Activated T-cell treated with anti-CD3 and anti-CD28 coated beads, Interleukin-2, amount 50 U/mL, for 24 hours (primary cell): ENCODE data around the gene UNC13B.

Source experiments
- DNase-seq: peaks from one replicate; pipeline ENCODE4 v3.0.0-alpha.2; 2020
- H3K27ac Mint-ChIP-seq: 2 replicates; pipeline ENCODE4 v1.8.0; 2020; ENCODE audit warnings: mild to moderate bottlenecking, mixed read lengths
- H3K27me3 Mint-ChIP-seq: 2 replicates; pipeline ENCODE4 v1.8.0; 2020; ENCODE audit warnings: mixed read lengths
- H3K36me3 Mint-ChIP-seq: 2 replicates; pipeline ENCODE4 v1.8.0; 2020; ENCODE audit warnings: low read depth, mixed read lengths
- H3K4me1 Mint-ChIP-seq: 2 replicates; pipeline ENCODE4 v1.8.0; 2020; ENCODE audit warnings: low read depth, mixed read lengths
- H3K4me3 Mint-ChIP-seq: 2 replicates; pipeline ENCODE4 v1.8.0; 2020; ENCODE audit warnings: mild to moderate bottlenecking, moderate library complexity, mixed read lengths
- H3K9me3 Mint-ChIP-seq: 2 replicates; pipeline ENCODE4 v1.8.0; 2020; ENCODE audit warnings: mixed read lengths

The UNC13B gene

GRCh38 chr9:35294066-35294465 is 132.3 kb downstream of the UNC13B start:
- no peaks in the 10 kb centered on the region for H3K4me1 Mint-ChIP-seq
- no peak overlapping the region for H3K27ac Mint-ChIP-seq
- H3K27me3 Mint-ChIP-seq: peaks cover 14% of the 10 kb centered on the region
- no peaks in the 10 kb centered on the region for H3K9me3 Mint-ChIP-seq
- H3K36me3 Mint-ChIP-seq: no peaks in the 10 kb centered on the region
- H3K4me3 Mint-ChIP-seq: no peak overlapping the region
- no peak for DNase-seq

GRCh38 chr9:35294556-35294955 is 132.7 kb downstream of the UNC13B start:
- Mint-ChIP-seq H3K4me1 (no peaks in the 10 kb centered on the region), H3K9me3 (no peaks in the 10 kb centered on the region)
- no peak for DNase-seq

GRCh38 chr9:35295369-35296036 is 133.7 kb downstream of the UNC13B start:
- no peaks in the 10 kb centered on the region for H3K9me3 Mint-ChIP-seq
- H3K36me3 Mint-ChIP-seq: no peaks in the 10 kb centered on the region
- H3K27ac Mint-ChIP-seq: no peak overlapping the region
- DNase-seq: no peak
- H3K27me3 Mint-ChIP-seq: peaks cover 17% of the 10 kb centered on the region
- no peaks in the 10 kb centered on the region for H3K4me1 Mint-ChIP-seq
- H3K4me3 Mint-ChIP-seq: no peak overlapping the region

More at GRCh38 chr9:35294556-35294955, 132.7 kb downstream of the UNC13B start:
- H3K27ac Mint-ChIP-seq: no peak overlapping the region
- peaks cover 14% of the 10 kb centered on the region for H3K27me3 Mint-ChIP-seq
- H3K4me3 Mint-ChIP-seq: no peak overlapping the region
- no peaks in the 10 kb centered on the region for H3K36me3 Mint-ChIP-seq

- Mint-ChIP-seq H3K9me3 (no peaks in the 10 kb centered on the region), H3K4me3 (no peak overlapping the region), H3K27me3 (peaks cover 80% of the 10 kb centered on the region), H3K27ac (no peak overlapping the region), H3K4me1 (no peaks in the 10 kb centered on the region), H3K36me3 (no peaks in the 10 kb centered on the region)
- DNase-seq: no peak
These were observed 141.8 kb downstream of the UNC13B start for GRCh38 chr9:35303567-35303966.

GRCh38 chr9:35306283-35306682 is 144.5 kb downstream of the UNC13B start:
- Mint-ChIP-seq H3K27me3 (peaks cover 68% of the 10 kb centered on the region), H3K9me3 (no peaks in the 10 kb centered on the region), H3K4me3 (no peak overlapping the region), H3K4me1 (no peaks in the 10 kb centered on the region), H3K27ac (no peak overlapping the region), H3K36me3 (no peaks in the 10 kb centered on the region)
- no peak for DNase-seq

GRCh38 chr9:35308316-35308715 is 146.5 kb downstream of the UNC13B start:
- DNase-seq: no peak
- H3K36me3 Mint-ChIP-seq: no peaks in the 10 kb centered on the region
- H3K4me3 Mint-ChIP-seq: no peak overlapping the region
- H3K9me3 Mint-ChIP-seq: no peaks in the 10 kb centered on the region
- no peak overlapping the region for H3K27ac Mint-ChIP-seq
- H3K27me3 Mint-ChIP-seq: peaks cover 52% of the 10 kb centered on the region
- H3K4me1 Mint-ChIP-seq: no peaks in the 10 kb centered on the region

- no peaks in the 10 kb centered on the region for H3K36me3 Mint-ChIP-seq
- DNase-seq: no peak
- H3K27me3 Mint-ChIP-seq: peaks cover 15% of the 10 kb centered on the region
- H3K4me1 Mint-ChIP-seq: no peaks in the 10 kb centered on the region
- H3K9me3 Mint-ChIP-seq: no peaks in the 10 kb centered on the region
- no peak overlapping the region for H3K27ac Mint-ChIP-seq
- no peak overlapping the region for H3K4me3 Mint-ChIP-seq
These were observed 150.3 kb downstream of the UNC13B start for GRCh38 chr9:35311891-35312639.

- H3K4me3 Mint-ChIP-seq: no peak overlapping the region
- peaks cover under 1% of the 10 kb centered on the region for H3K9me3 Mint-ChIP-seq
- no peak for DNase-seq
- H3K4me1 Mint-ChIP-seq: no peaks in the 10 kb centered on the region
- no peaks in the 10 kb centered on the region for H3K36me3 Mint-ChIP-seq
- no peak overlapping the region for H3K27ac Mint-ChIP-seq
- H3K27me3 Mint-ChIP-seq: peaks cover 4% of the 10 kb centered on the region
These were observed 151.7 kb downstream of the UNC13B start for GRCh38 chr9:35313460-35313859.

- Mint-ChIP-seq H3K36me3 (no peaks in the 10 kb centered on the region), H3K4me1 (no peaks in the 10 kb centered on the region), H3K27me3 (peaks cover 4% of the 10 kb centered on the region), H3K9me3 (peaks cover 2% of the 10 kb centered on the region), H3K4me3 (no peak overlapping the region), H3K27ac (no peak overlapping the region)
- no peak for DNase-seq
These were observed 152.1 kb downstream of the UNC13B start for GRCh38 chr9:35313916-35314315.

GRCh38 chr9:35318741-35319140 is 156.9 kb downstream of the UNC13B start:
- no peak overlapping the region for H3K4me3 Mint-ChIP-seq
- H3K4me1 Mint-ChIP-seq: peaks cover 4% of the 10 kb centered on the region
- peaks cover 2% of the 10 kb centered on the region for H3K9me3 Mint-ChIP-seq
- no peak overlapping the region for H3K27ac Mint-ChIP-seq
- H3K27me3 Mint-ChIP-seq: peaks cover 4% of the 10 kb centered on the region
- no peaks in the 10 kb centered on the region for H3K36me3 Mint-ChIP-seq
- no peak for DNase-seq

- no peak for DNase-seq
- Mint-ChIP-seq H3K36me3 (no peaks in the 10 kb centered on the region), H3K4me3 (no peak overlapping the region), H3K27ac (no peak overlapping the region), H3K4me1 (peaks cover 4% of the 10 kb centered on the region), H3K9me3 (peaks cover 2% of the 10 kb centered on the region), H3K27me3 (peaks cover 9% of the 10 kb centered on the region)
These were observed 160.5 kb downstream of the UNC13B start for GRCh38 chr9:35322075-35322885.

- Mint-ChIP-seq H3K9me3 (no peaks in the 10 kb centered on the region), H3K36me3 (no peaks in the 10 kb centered on the region), H3K4me1 (peaks cover 4% of the 10 kb centered on the region), H3K27me3 (peaks cover 15% of the 10 kb centered on the region), H3K27ac (no peak overlapping the region), H3K4me3 (no peak overlapping the region)
- no peak for DNase-seq
These were observed 163.2 kb downstream of the UNC13B start for GRCh38 chr9:35324966-35325365.

GRCh38 chr9:35333551-35333950 is 171.7 kb downstream of the UNC13B start:
- Mint-ChIP-seq H3K27ac (no peak overlapping the region), H3K4me3 (no peak overlapping the region), H3K4me1 (no peaks in the 10 kb centered on the region), H3K36me3 (no peaks in the 10 kb centered on the region), H3K27me3 (peaks cover 3% of the 10 kb centered on the region), H3K9me3 (no peaks in the 10 kb centered on the region)
- no peak for DNase-seq

- no peaks in the 10 kb centered on the region for H3K36me3 Mint-ChIP-seq
- no peak overlapping the region for H3K27ac Mint-ChIP-seq
- no peak overlapping the region for H3K4me3 Mint-ChIP-seq
- no peaks in the 10 kb centered on the region for H3K9me3 Mint-ChIP-seq
- no peaks in the 10 kb centered on the region for H3K27me3 Mint-ChIP-seq
- no peak for DNase-seq
- H3K4me1 Mint-ChIP-seq: no peaks in the 10 kb centered on the region
These were observed 173.4 kb downstream of the UNC13B start for GRCh38 chr9:35335164-35335563.

GRCh38 chr9:35338086-35338485 is 176.3 kb downstream of the UNC13B start:
- no peak overlapping the region for H3K4me3 Mint-ChIP-seq

More at GRCh38 chr9:35338086-35338485, 176.3 kb downstream of the UNC13B start:
- no peaks in the 10 kb centered on the region for H3K9me3 Mint-ChIP-seq
- no peaks in the 10 kb centered on the region for H3K4me1 Mint-ChIP-seq
- H3K27me3 Mint-ChIP-seq: peaks cover 12% of the 10 kb centered on the region
- H3K36me3 Mint-ChIP-seq: no peaks in the 10 kb centered on the region
- H3K27ac Mint-ChIP-seq: no peak overlapping the region
- no peak for DNase-seq
